GM12891 (cell line): ENCODE data around the gene CLN5.

ENCODE experiments used
- DNase-seq: peaks from one replicate; pipeline ENCODE4 v3.0.0; 2011; ENCODE audit warnings: low spot score; ENCODE audit not compliant: insufficient read length
- FAIRE-seq: peaks from 2 replicates; lab custom pipeline; 2011; peaks lifted over from hg19 to GRCh38; lab: Jason Lieb, UNC
- PAX5 ChIP-seq: IDR thresholded peaks from 2 replicates; pipeline ENCODE4 v1.6.1; 2011; ENCODE audit warnings: low read length, moderate library complexity, mild to moderate bottlenecking; ENCODE audit not compliant: insufficient read depth, severe bottlenecking
- POLR2A ChIP-seq: IDR thresholded peaks from 2 replicates; pipeline ENCODE4 v1.6.1; 2011; ENCODE audit warnings: low read depth, low read length, control low read depth
- POLR2AphosphoS5 ChIP-seq: IDR thresholded peaks from 2 replicates; pipeline ENCODE4 v1.6.1; 2011; ENCODE audit warnings: low read depth, low read length, control low read depth
- POU2F2 ChIP-seq: IDR thresholded peaks from 2 replicates; pipeline ENCODE4 v1.6.1; 2011; ENCODE audit warnings: low read depth, mild to moderate bottlenecking, control low read depth, low read length, moderate library complexity
- SPI1 ChIP-seq: IDR thresholded peaks from 2 replicates; pipeline ENCODE4 v1.6.1; 2011; ENCODE audit warnings: low read depth, low read length, control low read depth
- TAF1 ChIP-seq: IDR thresholded peaks from 2 replicates; pipeline ENCODE4 v1.6.1; 2011; ENCODE audit warnings: low read depth, low read length, control low read depth

The CLN5 gene

DNA sequence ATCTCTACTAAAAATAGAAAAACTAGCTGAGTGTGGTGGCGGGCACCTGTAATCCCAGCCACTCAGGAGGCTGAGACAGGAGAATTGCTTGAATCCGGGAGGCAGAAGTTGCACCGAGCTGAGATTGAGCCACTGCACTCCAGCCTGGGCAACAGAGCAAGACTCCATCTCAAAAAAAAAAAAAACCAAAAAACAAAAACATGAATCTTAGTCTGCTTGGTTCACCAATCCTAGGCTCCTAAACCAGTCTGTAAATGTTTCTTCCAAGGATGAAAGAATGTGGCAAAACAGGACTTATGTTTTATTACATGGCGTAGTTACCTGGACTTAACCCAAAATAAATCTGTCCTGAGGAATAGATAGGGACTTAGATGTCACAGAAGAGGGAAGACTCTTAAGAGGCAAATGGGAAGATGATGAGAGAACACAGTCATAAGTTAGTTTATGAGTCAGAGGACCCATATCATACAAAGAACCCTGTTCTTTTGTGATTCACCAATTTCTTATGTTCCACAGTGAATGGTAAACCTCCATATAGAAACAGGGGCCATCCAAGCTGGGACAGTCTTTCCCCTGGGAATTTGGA lies 41.9 kb downstream of the CLN5 start:
- DNase-seq = no peak
- FAIRE-seq = no peak
- TF ChIP-seq POLR2AphosphoS5 = no peak
- TF ChIP-seq SPI1 = no peak
- TF ChIP-seq POLR2A = no peak
- TF ChIP-seq POU2F2 = no peak
- TF ChIP-seq TAF1 = no peak
- no peak for TF ChIP-seq PAX5

GRCh38 chr13:77034881-77035280 lies 43.0 kb downstream of the CLN5 start:
- TF ChIP-seq POLR2A (no peak), PAX5 (no peak), TAF1 (no peak), POLR2AphosphoS5 (no peak), POU2F2 (no peak), SPI1 (no peak)
- no peak for FAIRE-seq
- DNase-seq = no peak

DNA sequence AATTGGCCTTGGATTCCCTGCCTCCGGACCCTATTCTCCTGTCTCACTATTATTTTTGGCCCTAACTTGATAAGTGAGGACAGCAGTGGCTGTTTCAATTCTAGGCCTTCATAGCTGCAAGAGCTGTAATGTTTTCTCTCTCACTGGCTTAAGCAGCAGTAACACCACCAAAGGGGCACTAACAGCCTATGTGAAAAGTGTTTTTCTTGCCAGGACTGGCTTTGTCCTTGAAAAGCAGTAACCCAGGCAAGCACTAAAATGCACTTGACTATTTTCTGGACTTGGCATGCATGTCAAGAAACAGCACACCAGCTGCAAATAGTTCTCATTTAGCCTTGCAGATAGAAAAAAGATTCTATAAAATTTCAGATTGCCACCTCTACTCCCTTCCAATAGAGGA lies 44.4 kb downstream of the CLN5 start:
- DNase-seq (no peak), FAIRE-seq (no peak)
- no peak for TF ChIP-seq POU2F2
- no peak for TF ChIP-seq SPI1
- no peak for TF ChIP-seq TAF1
- no peak for TF ChIP-seq PAX5
- no peak for TF ChIP-seq POLR2AphosphoS5
- no peak for TF ChIP-seq POLR2A

- FAIRE-seq (no peak), DNase-seq (no peak)
- TF ChIP-seq POLR2AphosphoS5 (no peak), PAX5 (no peak), POLR2A (no peak), TAF1 (no peak), POU2F2 (no peak)
These were observed 47.1 kb downstream of the CLN5 start for GRCh38 chr13:77038907-77039480.

- no peak for TF ChIP-seq PAX5
- no peak for TF ChIP-seq TAF1
- FAIRE-seq (no peak), DNase-seq (no peak)
These were observed 48.2 kb downstream of the CLN5 start for GRCh38 chr13:77040076-77040475.

DNA sequence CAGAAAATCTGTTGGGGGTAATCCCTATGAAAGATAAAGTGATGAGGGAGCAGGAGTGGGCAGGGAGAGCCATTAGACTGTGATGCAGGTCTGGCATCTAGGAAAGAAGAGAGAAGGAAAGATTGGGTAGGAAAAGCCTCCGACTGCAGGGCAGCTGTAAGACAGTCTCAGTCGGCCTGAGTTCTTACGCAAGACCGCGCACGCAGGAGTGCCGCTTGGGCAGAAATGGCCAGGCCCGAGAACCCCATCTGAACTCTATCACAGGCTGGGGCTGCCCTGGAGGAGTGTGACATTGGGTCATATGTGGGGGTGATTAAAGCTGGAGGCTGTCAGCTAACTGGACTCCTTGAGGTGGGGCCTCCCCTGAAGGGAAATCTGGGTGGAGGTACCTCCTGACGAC lies 49.0 kb downstream of the CLN5 start:
- DNase-seq (no peak), FAIRE-seq (no peak)
- TF ChIP-seq TAF1 (no peak), PAX5 (no peak), POU2F2 (no peak), POLR2AphosphoS5 (no peak), POLR2A (no peak), SPI1 (no peak)

- 0 out of 2 replicates have a peak, but pooled peaks have one; percentile 3 for TF ChIP-seq POLR2A
- TF ChIP-seq POLR2AphosphoS5 = peak; percentile 27; the same call in 1 of the 2 replicates
- no peak for TF ChIP-seq SPI1
- FAIRE-seq = no peak
- DNase-seq = no peak
These were observed 50.8 kb downstream of the CLN5 start for GRCh38 chr13:77042566-77043177.

DNA sequence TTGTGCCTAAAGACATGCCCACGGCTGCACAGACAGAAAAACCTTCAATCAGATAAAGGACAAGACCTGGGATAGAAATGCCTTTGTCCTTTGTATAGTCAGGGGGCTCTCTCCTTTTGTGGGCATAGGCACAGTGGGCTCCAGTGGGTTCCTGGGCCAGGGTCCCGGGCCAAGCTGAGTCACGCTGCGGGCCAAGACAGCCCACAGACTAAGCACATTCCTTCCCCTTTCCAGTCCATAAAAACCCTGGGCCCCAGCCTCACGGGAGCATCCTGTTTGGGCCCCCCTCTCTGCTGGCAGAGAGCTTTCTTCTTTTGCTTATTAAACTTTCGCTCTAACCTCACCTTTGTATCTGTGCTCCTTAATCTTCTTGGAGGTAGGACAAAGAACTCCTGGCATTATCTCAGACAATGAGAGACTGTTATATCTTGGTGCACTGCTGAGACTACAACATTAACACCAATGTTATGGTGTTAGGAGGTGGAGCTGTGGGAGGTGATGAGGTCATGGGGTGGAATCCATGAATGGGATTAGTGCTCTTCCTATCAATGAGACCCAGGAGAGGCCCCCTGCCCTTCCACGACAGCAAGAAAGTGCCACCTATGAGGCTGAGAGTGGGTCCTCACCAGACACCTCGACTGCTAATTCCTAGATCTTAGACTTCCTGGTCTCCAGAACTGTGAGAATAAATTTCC lies 55.9 kb downstream of the CLN5 start:
- TF ChIP-seq SPI1 = no peak
- TF ChIP-seq PAX5 = no peak
- TF ChIP-seq POLR2A = no peak
- TF ChIP-seq POU2F2 = no peak
- no peak for TF ChIP-seq TAF1
- no peak for TF ChIP-seq POLR2AphosphoS5
- no peak for DNase-seq
- FAIRE-seq = no peak

DNA sequence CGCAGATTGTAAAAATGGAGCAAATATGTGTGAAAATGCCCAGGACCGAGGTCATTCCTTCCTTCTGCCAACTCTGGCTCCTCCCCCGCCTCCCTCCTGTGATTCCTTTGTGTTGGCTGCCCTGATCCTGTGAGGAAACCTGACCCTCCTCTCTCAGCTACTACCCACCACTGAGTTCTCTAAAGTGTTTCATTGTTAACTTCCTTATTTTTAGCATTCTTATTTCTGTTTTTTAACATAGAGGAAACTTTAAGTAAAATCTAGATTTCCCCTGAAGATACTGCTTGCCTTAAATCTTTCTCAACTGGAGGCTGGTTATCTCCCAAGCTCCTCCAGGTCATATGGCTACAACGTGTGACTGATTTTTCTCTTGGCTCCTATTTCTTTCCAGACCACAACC lies 56.8 kb downstream of the CLN5 start:
- no peak for FAIRE-seq
- DNase-seq = no peak
- TF ChIP-seq POLR2A = no peak
- TF ChIP-seq SPI1 = no peak
- TF ChIP-seq TAF1 = no peak
- TF ChIP-seq POLR2AphosphoS5 = no peak
- no peak for TF ChIP-seq PAX5
- TF ChIP-seq POU2F2 = no peak

GRCh38 chr13:77053192-77053591 lies 61.3 kb downstream of the CLN5 start:
- FAIRE-seq (no peak), DNase-seq (no peak)
- TF ChIP-seq PAX5 = no peak
- no peak for TF ChIP-seq TAF1
